Panc1 (cell line): ENCODE measurements around the gene PDHB. TPM values are rescaled to one million over a fixed set of nuclear protein-coding genes. Genes with fewer than 3 reads are reported as not detected.

Source experiments
- ATAC-seq: fragments of 200-7000 bp; cut with Tn5 transposase; 2 replicates; pipeline ENCODE4 v1.9.1; 2020; ENCODE audit warnings: mild to moderate bottlenecking, moderate library complexity
- BruUV-seq: library from RNA; stranded (reverse); fragments of 400-500 nt; replicated peaks from 2 replicates; lab custom pipeline; 2021; lab: Mats Ljungman, UMichigan
- CTCF ChIA-PET: fragments of 300-600 bp; sonication (Branson Sonifier 250); formaldehyde crosslinking; loops from one replicate; lab custom pipeline; 2022; ENCODE audit warnings: antibody characterized with exemption; lab: Charles Lee
- POLR2A ChIA-PET: fragments of 300-600 bp; sonication (Branson Sonifier 250); formaldehyde crosslinking; loops from one replicate; lab custom pipeline; 2022; ENCODE audit warnings: antibody characterized with exemption; lab: Charles Lee
- DNase-seq: peaks from one replicate; pipeline ENCODE4 v3.0.0-alpha.2; 2010; ENCODE audit warnings: low read depth, low spot score
- H3K27ac ChIP-seq: 2 replicates; pipeline ENCODE4 v1.5.1; 2011; ENCODE audit warnings: mild to moderate bottlenecking, low read length, inconsistent platforms
- H3K27me3 ChIP-seq: fragments of 200-500 bp; sonication (Bioruptor generic); 2 replicates; pipeline ENCODE4 v1.6.0; 2014; ENCODE audit warnings: low read length, inconsistent platforms; ENCODE audit not compliant: control insufficient read depth, insufficient read depth
- H3K36me3 ChIP-seq: fragments of 200-500 bp; sonication (Bioruptor generic); 2 replicates; pipeline ENCODE4 v1.5.1; 2014; ENCODE audit warnings: inconsistent platforms, mild to moderate bottlenecking, low read length, moderate library complexity; ENCODE audit not compliant: control insufficient read depth, insufficient read depth
- H3K4me1 ChIP-seq: 2 replicates; pipeline ENCODE4 v1.5.1; 2011; ENCODE audit warnings: inconsistent platforms, mild to moderate bottlenecking, low read length, moderate library complexity; ENCODE audit not compliant: control insufficient read depth, insufficient read depth
- H3K4me3 ChIP-seq, 2 experiments: 2 replicates each; pipeline ENCODE4 v1.5.1; 2011 to 2012; ENCODE audit warnings: low read depth in 2 of 2, low read length in 2 of 2, mild to moderate bottlenecking in 2 of 2, inconsistent platforms in 1 of 2, moderate library complexity in 1 of 2
- H3K9me3 ChIP-seq: fragments of 200-500 bp; sonication (Bioruptor generic); 2 replicates; pipeline ENCODE4 v1.5.1; 2014; ENCODE audit warnings: low read depth, mild to moderate bottlenecking, inconsistent platforms, low read length, moderate library complexity; ENCODE audit not compliant: control insufficient read depth, insufficient read depth
- POLR2AphosphoS5 ChIP-seq: IDR thresholded peaks from 2 replicates; pipeline ENCODE4 v1.6.1; 2012; ENCODE audit warnings: mild to moderate bottlenecking, low read depth, low read length, moderate library complexity
- REST ChIP-seq, 2 experiments: IDR thresholded peaks; 2 replicates each; pipeline ENCODE4 v1.6.1; 2011 to 2012; ENCODE audit warnings: low read depth in 2 of 2, control low read depth in 1 of 2, low read length in 1 of 2, mild to moderate bottlenecking in 1 of 2, moderate library complexity in 1 of 2; ENCODE audit not compliant: insufficient read depth in 1 of 2
- SIN3A ChIP-seq: IDR thresholded peaks from 2 replicates; pipeline ENCODE4 v1.6.1; 2012; ENCODE audit warnings: low read depth, mild to moderate bottlenecking, low read length, moderate library complexity, borderline replicate concordance; ENCODE audit not compliant: insufficient read depth
- TCF7L2 ChIP-seq: IDR thresholded peaks from 2 replicates; pipeline ENCODE4 v1.6.1; 2011; ENCODE audit warnings: mild to moderate bottlenecking, low read depth, low read length, inconsistent platforms
- in situ Hi-C: cut with HindIII; loops from 2 replicates; pipeline ENCODE4 v1.10.0; 2016; ENCODE audit warnings: low sequenced_read_pairs, low pct_unique_long_range_greater_than_20kb
- intact Hi-C: fragments of 100-400 bp; cut with micrococcal nuclease; formaldehyde crosslinking; loops from one replicate; pipeline ENCODE4 v1.10.0; 2022; ENCODE audit not compliant: unreplicated experiment
- total RNA-seq: library from RNA; stranded (reverse); gene quantifications from one replicate; pipeline ENCODE4 v1.2.1, GENCODE V29; 2021; ENCODE audit not compliant: unreplicated experiment
- TF ChIP-seq, protein P1 (sequence below): fragments of 450-650 bp; IDR thresholded peaks from 2 replicates; pipeline ENCODE4 v1.5.1; 2017; ENCODE audit warnings: mild to moderate bottlenecking

Gene PDHB
- total RNA-seq, 1 experiment from 2014 or later, result 66.6 TPM

- intact Hi-C loops (no loop called here), in situ Hi-C loops (no loop called here)
- Histone ChIP-seq H3K4me3 (no peak overlapping the region), H3K27me3 (no peaks in the 10 kb centered on the region), H3K4me1 (no peaks in the 10 kb centered on the region), H3K27ac (no peak overlapping the region), H3K36me3 (no peaks in the 10 kb centered on the region; the same call in 1 of the 2 replicates), H3K9me3 (no peaks in the 10 kb centered on the region)
- ATAC-seq (no peak), DNase-seq (no peak)
- TF ChIP-seq POLR2AphosphoS5 (no peak), SIN3A (no peak), TCF7L2 (no peak), REST (IDR thresholded peaks at IDR 0.05; ENCODE audit: insufficient read depth in 1 of 2, low read depth in 2 of 2, low read length in 1 of 2) (no peak)
- TF ChIP-seq, protein P1, sequence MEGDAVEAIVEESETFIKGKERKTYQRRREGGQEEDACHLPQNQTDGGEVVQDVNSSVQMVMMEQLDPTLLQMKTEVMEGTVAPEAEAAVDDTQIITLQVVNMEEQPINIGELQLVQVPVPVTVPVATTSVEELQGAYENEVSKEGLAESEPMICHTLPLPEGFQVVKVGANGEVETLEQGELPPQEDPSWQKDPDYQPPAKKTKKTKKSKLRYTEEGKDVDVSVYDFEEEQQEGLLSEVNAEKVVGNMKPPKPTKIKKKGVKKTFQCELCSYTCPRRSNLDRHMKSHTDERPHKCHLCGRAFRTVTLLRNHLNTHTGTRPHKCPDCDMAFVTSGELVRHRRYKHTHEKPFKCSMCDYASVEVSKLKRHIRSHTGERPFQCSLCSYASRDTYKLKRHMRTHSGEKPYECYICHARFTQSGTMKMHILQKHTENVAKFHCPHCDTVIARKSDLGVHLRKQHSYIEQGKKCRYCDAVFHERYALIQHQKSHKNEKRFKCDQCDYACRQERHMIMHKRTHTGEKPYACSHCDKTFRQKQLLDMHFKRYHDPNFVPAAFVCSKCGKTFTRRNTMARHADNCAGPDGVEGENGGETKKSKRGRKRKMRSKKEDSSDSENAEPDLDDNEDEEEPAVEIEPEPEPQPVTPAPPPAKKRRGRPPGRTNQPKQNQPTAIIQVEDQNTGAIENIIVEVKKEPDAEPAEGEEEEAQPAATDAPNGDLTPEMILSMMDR, result no peak
- ChIA-PET POLR2A (no interaction called here), CTCF (no interaction called here)
- BruUV-seq, result no TSS peak
These were observed 29.2 kb downstream of the PDHB start for GRCh38 chr3:58404396-58404795.

- BruUV-seq, result no TSS peak
- intact Hi-C loops (no loop called here), in situ Hi-C loops (no loop called here)
- CTCF ChIA-PET, result no interaction called here
- Histone ChIP-seq H3K9me3 (no peaks in the 10 kb centered on the region), H3K27ac (no peak overlapping the region), H3K27me3 (no peaks in the 10 kb centered on the region), H3K4me3 (no peak overlapping the region), H3K36me3 (no peaks in the 10 kb centered on the region; the same call in 1 of the 2 replicates), H3K4me1 (no peaks in the 10 kb centered on the region)
- TF ChIP-seq, protein P1, result no peak
- TF ChIP-seq REST (IDR thresholded peaks at IDR 0.05; ENCODE audit: insufficient read depth in 1 of 2, low read depth in 2 of 2, low read length in 1 of 2) (no peak), TCF7L2 (no peak), POLR2AphosphoS5 (no peak), SIN3A (no peak)
- POLR2A ChIA-PET, result interaction anchor here (0.5 kb wide), 1 partner anchor 64 kb away, joined by 7 read pairs; no protein-coding TSS in a partner anchor
- no peak for ATAC-seq
- no peak for DNase-seq
These were observed 30.0 kb downstream of the PDHB start for GRCh38 chr3:58403513-58404109.
